GM18526 (cell line): Measurements from ENCODE around the gene SPATA25.
A peak's percentile ranks its signal among the peaks of the same experiment; 100 is the strongest.

Experiments
- POLR2A ChIP-seq: IDR thresholded peaks from 3 replicates; pipeline ENCODE4 v1.6.1; 2011; ENCODE audit not compliant: insufficient read length; ENCODE audit errors: extremely low read depth

SPATA25 gene, protein sequence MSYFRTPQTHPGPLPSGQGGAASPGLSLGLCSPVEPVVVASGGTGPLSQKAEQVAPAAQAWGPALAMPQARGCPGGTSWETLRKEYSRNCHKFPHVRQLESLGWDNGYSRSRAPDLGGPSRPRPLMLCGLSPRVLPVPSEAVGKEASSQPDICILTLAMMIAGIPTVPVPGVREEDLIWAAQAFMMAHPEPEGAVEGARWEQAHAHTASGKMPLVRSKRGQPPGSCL

GRCh38 chr20:45887346-45887715 lies at the start of gene SPATA25:
Gene SPATA25, minus strand, starts transcription at chr20:45887622. Its CDS starts 32 bp downstream, at chr20:45887590.
- no peak for TF ChIP-seq POLR2A

DNA sequence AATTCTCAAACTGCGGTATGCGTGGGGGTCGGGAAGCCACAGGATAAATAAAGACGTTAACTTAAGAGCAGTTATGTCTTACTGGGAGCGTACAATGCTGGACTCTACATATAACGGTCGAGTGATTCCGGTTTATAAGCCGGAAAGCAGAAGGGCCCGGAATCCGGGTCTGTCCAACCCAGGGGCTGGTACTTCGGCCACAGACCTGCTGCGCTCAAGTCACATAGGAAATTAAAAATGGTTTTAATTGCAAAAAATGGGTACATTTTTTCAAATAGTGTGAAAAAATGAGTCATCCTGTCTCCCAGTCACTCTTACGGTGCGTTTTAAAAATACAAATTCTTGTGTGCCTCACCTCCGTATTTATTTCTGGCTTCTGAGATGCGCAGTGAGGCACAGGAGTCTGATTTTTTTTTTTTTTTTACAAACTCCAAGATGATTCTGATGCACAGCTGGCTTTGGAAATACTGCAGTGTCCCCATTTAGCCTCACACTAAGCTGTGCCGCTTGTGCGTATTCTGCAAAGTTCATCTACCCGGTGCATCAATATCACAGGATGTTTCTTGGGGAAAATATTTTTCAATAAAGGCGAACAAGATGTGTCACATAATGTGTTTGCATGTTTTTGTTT lies 48.1 kb upstream of the SPATA25 start:
- TF ChIP-seq POLR2A, result no peak

DNA sequence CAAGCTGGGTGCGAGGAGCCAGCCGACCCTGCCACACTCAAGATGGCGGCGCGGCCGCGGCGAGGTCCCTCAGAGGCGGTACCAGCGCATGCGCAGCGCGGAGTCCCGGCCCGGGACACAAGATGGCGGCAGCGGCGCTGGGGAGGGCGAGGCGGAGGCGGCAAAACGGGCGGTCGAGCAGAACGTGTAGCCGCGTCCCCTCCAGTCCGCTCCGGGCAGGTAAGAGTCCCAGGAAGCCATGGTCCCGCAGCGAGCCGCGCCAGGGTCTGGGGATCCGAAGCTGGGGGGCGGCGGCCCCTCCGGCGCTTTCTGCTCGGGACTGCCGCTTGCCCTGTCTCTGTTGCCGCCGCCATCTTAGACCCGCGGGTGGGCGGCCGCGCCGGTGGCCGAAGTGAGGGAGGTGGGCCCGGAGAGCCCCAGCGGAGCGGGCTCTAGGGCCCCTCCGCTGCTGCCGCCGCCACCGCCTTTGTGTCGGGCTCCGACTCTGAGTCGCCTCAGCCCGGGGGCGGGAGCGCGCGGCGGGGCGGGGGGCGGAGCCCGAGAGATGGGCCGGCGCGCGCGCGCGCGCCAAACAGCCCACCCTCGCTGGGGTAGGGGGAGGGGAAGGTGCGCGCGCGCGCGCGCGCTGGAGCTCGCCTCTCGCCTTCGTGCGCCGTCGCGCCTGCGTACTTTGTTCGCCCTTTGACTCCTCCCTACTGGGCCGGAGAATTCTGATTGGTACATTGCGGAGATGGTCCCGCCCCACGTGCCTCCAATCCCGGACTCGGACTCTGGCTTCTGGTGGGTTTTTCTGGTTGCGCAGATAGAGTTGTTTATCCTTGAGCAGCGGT lies 47.4 kb upstream of the SPATA25 start, which contains the start of gene PCIF1:
TSS of gene PCIF1 (plus strand) at position 98 of the 830 bp plus-strand sequence. CDS start 4,317 bp downstream, outside the sequence.
- TF ChIP-seq POLR2A, result peak; percentile 92

- TF ChIP-seq POLR2A, result no peak
Observed at GRCh38 chr20:45934046-45934585, 46.7 kb upstream of the SPATA25 start.

DNA sequence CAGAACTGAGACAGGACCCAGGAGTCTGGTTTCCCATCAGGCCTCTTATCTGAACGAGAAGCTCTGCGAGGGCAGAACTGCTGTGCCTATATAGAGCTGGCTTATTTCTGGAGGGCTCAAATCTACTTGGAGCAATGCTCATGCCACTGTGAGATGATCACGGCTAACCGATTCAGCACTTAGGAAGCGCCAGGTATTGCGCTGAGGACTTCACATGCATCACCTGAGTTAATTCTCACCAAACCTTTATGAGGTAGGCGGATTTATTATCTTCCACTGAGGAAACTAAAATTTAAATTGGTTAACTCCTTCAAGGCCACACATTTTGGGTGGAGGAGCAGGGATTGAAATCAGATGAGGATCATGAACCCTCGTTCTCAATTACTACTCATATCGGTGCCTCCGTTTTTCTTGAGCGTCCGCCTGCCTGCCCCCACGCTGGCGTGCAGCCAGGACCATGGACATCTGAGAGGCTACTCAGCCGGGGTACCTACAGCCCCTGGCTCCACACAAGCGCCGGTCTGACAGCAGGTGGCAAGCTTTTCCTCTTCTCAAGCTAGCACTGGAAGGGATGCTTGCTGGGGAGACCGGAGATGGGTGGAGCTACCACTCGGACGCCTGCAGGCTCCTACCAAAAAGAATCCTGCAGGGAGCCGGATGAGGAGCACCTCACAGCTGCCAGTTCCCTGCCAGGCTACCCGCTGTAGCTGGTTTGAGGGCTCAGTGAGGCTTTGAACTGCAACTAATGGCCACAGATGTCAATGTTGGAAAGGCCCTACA lies 46.0 kb upstream of the SPATA25 start:
- TF ChIP-seq POLR2A, result no peak

- TF ChIP-seq POLR2A, result no peak
Observed at GRCh38 chr20:45927071-45927878, 39.9 kb upstream of the SPATA25 start.

- TF ChIP-seq POLR2A, result no peak
Observed at GRCh38 chr20:45926731-45927070, 39.3 kb upstream of the SPATA25 start.

DNA sequence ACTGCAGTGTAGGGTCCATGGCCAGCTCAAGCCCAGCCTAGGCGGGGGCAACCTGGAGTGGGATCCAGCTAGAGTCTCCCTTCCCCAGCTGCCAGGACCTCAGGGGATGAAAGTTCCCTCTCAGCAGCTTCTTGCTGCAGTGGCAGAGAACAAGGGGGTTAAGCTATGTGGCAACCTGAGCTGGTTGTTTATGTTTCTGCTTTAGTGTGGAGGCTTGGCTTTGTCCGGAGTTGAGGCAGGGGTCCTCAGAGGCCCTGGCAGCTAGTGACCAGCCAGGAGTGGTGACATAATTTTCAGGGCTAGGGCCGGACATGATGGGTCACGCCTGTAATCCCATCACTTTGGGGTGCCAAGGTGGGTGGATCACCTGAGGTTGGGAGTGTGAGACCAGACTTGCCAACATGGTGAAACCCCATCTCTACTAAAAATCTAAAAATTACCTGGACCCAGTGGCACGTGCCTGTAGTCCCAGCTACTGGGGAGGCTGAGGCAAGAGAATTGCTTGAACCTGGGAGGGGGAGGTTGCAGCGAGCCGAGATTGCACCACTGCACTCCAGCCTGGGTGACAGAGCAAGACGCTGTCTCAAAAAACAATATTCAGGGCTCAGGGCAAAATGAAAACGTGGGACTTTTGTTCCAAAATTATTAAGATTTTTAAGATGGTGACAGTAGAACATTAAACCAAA lies 38.5 kb upstream of the SPATA25 start:
- TF ChIP-seq POLR2A, result no peak

GRCh38 chr20:45924391-45925261 lies 37.2 kb upstream of the SPATA25 start:
- no peak for TF ChIP-seq POLR2A

- no peak for TF ChIP-seq POLR2A
Observed at GRCh38 chr20:45921337-45922189, 34.1 kb upstream of the SPATA25 start.

DNA sequence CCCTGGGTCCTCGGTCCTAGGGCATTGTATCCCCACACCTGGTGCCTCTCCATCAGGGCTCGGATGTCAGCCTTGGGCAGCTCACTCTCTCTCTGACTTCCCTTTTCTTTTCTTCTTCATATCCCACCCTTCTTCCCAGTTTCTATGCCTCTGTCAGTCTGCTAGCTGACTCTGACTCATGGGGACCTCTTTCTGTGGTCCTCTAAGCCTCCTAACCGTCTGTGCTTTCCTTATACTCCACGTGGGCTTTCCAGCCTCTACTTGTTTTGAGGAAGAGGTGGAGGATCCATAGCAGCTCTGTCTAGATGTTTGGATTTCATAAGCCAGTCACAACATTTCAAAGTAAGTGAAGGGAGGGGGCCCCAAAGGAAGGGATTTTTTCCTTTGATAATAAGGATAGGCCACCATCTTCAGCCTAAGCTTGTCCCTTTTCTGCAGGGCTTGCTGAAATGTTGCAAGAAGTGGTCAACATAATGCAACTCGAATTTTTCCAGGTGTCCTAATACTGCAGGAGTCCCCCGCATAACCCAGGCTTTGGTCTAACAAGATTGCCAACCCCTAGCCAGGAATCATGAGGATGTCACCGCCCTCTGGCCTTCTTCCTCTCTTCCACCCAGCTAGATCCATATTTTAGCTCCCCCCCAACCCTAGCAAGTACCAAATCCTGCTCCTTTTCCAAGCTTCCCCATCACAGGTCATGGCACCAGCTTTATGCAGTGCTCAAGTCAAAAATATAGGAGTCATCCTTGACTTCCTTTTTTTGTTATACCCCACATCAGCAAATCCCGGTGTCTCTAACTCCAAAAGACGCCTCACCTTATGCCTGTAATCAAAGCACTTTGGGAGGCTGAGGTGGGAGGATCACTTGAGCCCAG lies 33.3 kb upstream of the SPATA25 start:
- TF ChIP-seq POLR2A, result no peak
